ENCODE measurements around the gene CADPS.

Gene CADPS

DNA sequence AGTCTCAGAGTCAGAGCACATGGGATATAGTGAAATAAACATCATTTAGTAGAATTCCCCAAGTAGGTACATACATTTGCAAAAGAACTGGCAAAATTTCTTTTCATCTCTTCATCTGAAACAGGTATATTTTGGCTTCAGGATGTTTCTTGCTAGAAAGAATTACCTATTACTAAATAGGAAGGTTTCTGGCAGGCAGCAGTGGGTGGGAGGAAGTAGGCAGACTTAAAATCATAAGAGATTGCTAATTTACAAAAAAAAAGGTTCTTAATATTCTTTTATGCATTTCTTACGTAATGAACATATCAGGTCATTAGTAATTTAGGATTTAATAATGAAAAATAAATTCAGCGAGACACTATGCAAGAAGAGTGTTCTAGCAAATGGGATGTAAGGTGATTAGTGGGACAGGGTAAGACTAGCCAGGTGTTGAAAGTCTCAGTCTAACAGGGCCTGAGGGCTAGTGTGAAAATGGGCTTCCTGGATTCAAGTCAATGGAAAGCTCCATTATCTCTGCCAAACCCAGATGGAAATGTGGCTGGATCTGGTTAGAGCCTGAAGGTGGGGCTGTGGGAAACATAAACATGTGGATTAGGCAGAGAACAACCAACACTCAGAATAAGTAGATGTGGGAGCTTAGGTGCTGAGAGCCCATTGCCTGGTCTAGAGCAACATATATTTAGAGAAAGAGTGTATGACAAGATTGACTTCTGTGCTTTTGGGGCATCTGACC, 374.5 kb downstream of the CADPS start:
- DNase-seq = no peak

DNA sequence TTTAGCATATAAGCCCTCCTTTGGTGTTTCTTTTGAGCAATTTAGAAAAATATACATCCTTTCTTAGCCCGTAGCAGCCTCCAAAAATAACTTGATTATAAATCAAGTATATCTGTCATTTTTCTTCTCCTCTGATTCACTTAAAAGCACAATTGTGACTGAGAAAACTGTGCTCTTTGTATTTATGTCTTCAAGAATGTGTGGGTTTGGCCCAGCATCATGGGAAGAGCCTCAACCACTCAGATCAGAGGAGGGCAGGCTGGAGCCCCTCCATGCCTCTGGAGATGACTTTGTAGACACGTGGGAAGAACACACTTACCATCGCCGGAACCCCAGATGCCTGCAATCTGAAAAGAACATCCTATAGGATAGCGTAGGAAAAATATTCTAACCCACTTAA, 378.1 kb downstream of the CADPS start:
- DNase-seq = no peak

DNA sequence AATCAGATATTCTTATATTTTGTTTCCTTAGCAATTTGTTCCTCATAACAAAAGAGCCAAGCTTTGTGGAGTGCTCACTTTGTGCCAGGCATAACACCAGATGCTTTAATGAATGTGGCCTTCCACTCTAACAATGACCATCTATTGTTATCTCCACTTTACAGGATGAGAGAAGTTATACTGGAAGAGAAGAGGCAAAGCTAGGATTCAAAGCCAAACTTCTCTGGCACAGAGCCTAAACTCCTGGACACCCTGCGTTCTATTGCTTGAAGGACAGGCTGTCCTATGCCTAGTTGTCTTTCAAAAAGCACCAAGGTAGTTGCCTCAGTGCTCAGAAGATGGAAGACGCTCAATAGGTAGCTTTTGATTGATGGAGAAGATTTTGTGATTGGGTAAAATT, 378.7 kb downstream of the CADPS start:
- DNase-seq = no peak

DNA sequence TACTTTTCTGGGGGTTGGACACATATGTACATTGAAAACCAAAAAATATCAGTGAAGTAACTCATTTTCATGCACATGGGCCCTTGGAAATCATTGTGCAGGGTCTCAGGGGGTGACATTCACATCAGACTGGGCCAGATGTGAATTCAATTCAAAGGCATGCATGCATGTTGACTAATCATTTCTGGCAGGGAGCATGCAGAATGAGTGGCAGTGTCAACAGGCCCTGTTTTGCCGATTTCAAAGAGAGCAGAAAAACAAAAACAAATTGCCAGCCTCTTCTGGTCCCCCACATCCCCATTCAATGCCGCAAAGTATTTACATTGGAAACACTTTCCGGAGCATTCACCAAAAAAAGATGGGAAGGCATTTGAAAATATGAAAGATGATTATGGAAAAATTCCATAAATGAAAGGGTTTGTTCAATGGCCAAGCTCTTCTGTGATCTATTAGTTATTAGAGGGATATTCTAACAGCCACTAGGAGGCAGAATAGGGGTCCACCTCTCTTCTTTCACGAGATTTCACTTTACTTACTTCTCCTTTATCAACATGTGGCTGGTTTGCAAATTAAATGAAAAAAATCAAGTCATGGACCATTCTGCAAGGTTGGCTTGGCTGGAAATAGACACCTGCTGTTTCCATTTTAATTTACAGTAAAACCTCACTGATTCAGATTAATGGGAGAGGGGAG, 382.0 kb downstream of the CADPS start:
- no peak for DNase-seq

DNA sequence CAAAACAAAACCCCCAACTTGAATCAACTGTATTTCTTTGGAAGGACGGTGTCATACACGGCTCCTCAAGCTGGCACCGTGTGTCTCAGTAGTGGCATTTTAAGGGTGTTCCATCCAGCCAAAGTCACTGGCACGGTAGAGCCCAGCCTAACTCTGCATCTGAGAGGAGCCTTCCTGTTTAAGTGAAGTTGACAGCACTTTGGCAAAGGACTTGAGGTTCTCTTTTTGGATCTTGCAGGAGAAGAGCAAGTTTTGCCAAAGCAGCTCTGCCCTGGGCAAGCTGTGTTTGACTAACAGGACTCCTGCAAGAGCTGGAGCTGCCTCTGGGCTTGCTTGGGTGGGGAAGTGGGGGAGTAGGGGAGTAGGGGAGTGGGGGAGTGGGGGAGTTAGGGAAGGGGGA, 392.3 kb downstream of the CADPS start:
- DNase-seq = no peak

DNA sequence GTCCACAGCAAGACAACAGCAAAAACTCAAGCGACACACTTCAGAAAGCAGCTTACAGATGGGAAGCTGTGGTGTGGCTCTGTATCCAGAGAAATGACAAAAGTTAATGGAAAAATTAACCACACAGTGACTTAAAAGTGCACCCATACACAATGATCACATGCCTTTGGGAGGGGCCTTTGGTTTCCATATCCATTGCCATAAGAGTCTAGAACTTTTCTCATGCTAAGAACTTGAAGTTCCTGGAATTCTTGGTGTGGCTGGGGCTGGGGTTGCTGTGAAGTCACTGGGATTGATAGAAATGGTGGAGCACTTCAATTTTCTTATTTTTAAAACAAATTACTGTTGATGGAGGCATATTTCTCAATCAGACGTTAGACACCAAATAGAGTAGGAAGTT, 393.3 kb downstream of the CADPS start:
- DNase-seq = no peak

GRCh38 chr3:62480056-62480455, 395.2 kb downstream of the CADPS start:
- DNase-seq = no peak

- DNase-seq = no peak
Observed at GRCh38 chr3:62479326-62479725, 395.9 kb downstream of the CADPS start.

GRCh38 chr3:62475306-62475705, 399.9 kb downstream of the CADPS start:
- DNase-seq = no peak

- DNase-seq = no peak
Observed at GRCh38 chr3:62467966-62468722, 407.1 kb downstream of the CADPS start.

DNA sequence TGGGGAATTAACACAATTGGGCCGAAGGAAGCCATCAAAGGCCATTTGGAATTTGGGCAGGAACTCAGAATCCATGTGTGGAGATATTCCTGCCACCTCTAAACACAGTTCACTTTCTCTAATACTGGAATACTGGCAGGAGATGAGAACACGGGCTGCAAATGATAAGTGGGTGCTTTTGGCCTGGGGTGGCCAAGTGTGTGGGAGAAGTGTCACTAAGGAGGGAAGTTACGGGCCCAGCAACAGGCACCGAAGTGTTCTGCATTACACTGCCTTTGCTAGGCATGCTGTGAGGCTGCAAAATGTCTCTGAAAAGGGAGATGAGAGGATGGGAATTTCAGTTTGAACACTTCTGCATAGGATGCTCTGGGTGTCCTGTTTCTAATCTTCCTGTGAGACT, 412.4 kb downstream of the CADPS start:
- DNase-seq = no peak

DNA sequence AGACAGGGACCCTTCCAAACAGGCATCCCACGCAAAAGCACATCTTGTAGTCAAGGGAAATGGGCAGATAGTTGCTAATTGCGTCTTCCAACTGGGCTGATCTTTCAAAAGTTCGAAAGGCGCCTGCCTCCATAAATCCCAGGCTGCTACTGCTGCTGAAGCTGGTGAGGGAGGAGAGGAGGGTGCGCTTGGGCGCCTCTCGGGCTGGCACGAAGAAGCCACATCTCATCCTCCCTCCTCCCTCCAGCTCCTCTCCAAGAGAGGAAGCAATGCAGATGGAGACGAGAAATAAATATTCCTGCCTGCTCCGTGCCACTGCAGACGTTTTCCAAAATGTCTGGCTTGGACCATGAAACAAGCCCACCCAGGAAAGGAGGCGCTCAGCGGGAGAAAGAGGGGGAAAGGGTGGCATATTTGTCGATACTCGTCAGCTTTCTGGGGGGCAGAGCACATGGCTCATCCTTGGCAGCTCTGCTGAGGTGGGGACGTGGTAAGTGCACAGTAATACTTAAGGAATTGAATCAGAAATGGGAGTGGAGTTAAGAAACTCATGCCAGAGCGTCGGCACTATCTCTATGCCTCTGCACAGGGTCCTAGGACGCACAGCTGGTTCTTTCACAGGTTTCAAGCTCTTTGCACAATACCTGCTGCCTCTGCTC, 413.0 kb downstream of the CADPS start:
- DNase-seq = no peak

DNA sequence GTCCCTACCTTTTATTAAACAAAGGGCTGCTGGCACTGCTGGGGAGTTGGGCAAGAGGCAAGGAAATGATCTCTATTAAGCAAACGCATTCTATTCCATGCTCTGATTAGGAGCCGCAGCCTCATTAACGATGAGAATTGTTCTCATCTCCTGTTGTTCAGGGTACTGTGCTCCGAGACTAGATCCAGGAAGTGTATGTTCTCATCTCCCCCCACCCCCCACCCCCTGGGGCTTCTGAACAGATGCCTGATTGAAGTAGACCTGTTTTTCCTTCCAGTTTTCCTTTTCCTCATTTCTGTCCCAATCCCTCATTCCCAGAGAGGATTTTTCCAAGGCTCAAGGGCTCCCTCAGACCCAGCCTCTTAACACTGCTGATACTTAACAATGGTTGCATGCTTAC, 420.3 kb downstream of the CADPS start:
- no peak for DNase-seq

DNA sequence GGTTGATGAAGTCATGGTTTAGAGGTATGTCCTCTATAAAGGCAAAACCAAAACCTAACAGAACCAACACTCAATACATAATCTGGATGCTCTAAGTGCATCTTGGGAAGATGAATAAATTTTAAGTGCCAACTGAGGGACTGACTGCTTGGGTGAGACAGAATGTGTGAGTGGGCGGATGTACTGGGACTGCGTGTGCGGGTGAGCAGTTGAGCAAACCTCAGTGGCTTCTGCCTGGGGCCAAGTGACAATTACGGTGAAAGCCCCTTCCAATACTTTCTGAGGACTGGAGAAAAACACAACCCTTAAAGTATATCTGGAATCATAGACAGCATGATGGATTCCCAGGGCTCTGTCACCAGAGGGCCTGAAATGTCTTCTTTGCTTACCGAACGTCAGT, 421.8 kb downstream of the CADPS start:
- DNase-seq = no peak

DNA sequence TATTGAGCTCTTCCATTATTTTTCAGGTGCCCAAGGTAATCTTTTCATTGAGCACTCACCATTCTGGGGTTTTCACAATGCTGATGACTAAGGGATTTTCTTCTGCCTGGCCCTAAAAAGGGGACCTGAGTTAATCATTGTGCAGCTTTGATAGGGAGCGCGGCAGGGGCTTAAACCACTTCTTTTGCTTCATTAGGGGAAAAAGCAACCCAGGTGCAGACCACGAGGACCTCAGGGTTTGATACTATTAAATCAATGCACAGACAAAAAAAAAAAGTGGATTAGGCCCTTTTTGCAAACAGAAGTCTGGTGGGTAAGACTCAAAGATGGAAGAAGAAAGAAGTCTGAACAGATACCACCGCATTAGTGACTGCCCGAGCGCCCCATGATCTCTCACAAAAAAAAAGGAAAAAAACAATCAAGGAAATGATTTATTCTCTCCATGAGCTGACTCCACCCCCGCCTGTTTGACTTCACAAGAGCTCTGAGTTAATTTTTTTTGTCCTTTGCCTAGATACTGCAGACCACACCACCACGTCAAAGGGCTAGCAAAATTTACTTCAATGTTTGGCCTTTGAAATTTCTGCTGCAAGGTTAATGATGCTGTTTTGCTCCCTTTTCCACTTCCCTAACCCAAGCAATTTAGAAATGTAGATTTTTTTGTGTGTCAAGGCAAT, 423.9 kb downstream of the CADPS start:
- DNase-seq = no peak

DNA sequence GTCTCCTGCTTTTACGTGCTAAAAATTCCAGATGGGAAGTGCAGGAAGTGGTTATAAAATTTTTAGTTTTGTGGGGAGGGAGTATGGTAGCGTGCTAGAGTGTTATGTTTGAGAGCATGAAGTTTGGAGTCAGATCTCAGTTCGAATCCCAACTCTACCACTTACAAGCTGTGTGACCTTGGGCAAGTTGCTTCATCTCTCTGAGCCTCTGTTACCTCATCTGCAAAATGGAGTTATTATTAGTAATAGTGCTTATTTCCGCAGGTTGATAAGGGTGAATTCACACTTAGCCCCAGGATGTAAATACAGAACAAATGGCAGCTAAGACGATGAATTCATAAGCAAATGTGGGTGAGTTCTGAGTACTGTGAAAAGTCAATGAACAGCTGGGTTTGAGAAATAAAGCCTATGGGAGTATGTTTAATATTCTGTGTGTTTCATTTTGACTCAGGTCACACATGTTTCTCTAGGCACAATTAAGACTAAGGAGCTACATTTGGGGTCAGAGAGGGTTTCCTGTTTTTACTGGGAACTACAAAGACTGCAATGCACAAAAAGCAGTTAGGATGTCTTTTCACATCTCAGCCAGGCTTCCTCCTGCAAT, 428.8 kb downstream of the CADPS start:
- DNase-seq = no peak

DNA sequence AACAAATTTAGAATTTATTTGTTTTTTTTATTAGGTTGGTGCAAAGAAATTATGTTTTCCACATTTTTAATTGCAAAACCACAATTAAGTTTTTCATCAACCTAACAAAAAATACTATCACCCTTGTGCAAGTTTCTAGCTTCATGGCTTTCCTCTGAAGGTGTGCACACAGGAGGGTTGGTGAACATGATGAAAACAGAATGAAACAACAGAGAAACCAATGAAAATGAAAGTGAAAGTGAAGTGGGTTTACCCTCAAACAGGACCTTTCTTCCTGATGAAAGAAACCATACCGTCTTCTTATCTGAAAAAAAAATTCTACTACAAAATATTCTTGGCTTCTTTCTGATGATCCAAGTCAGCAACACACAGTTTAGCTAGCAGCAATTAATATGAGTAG, 429.9 kb downstream of the CADPS start:
- DNase-seq = no peak

- DNase-seq = no peak
Observed at GRCh38 chr3:62439978-62440377, 435.2 kb downstream of the CADPS start.

- DNase-seq = no peak
Observed at GRCh38 chr3:62439176-62439813, 435.9 kb downstream of the CADPS start.

DNA sequence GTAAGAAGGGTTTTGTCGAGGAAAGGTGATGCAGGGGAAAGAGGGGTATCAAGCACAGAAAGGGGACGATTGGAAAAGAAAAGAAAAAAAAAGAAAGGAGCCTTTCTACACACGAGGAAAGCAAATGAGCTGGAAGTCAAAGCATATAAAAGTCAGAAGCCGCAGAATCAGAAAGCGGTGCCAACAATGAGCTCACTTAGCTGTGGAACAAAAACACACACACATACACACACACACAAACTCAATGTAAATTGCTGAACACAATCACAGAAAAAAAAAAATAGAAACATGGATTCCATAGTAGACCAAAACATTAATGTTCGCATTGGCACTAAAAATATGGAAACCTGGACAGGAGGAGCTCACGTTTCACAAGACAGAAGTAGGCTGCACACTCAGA, 438.4 kb downstream of the CADPS start:
- no peak for DNase-seq

DNA sequence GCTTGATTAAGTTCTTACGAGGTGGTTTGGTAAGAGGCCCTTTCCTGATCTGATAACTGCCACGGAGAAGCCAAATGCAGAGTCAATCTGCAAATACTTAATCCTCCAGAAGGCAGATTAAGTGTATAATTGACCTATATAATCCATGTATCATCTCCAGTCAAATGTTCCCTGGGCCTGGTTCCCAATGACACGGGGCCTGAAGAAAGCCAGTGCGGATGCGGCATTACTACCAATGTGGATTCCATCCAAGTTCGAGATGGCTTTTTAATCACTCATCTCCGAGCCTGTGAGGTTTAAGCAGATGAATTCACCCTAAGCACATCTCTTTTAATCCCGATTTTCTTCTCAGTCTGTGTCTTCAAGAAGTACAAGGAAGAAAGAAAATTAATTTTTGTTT, 441.8 kb downstream of the CADPS start:
- peak in 1 of 14 donors; percentile 4 for DNase-seq

- DNase-seq = no peak
Observed at GRCh38 chr3:62421207-62421606, 454.0 kb downstream of the CADPS start.

All from C1 segment of cervical spinal cord (tissue), 14 donors.